SK-N-SH (cell line): ENCODE results near the gene SRSF2.

Source experiments
- CTCF ChIP-seq: fragments of 200-600 bp; sonication (generic); IDR thresholded peaks from 2 replicates; pipeline ENCODE4 v1.6.1; 2017; ENCODE audit warnings: antibody characterized with exemption, mild to moderate bottlenecking, moderate library complexity
- ELF1 ChIP-seq: IDR thresholded peaks from 2 replicates; pipeline ENCODE4 v1.4.0; 2012
- EP300 ChIP-seq, 2 experiments: IDR thresholded peaks; 2 replicates each; pipeline versions ENCODE4 v1.4.0 to v1.6.1; 2012; ENCODE audit warnings: borderline replicate concordance in 1 of 2, low read depth in 1 of 2, low read length in 1 of 2
- EZH2phosphoT487 ChIP-seq: fragments of 200-600 bp; sonication (generic); IDR thresholded peaks from 2 replicates; pipeline ENCODE4 v1.6.1; 2017; ENCODE audit warnings: low read depth, mixed run types, mild to moderate bottlenecking, antibody characterized with exemption, moderate library complexity, borderline replicate concordance
- JUND ChIP-seq: IDR thresholded peaks from 2 replicates; pipeline ENCODE4 v1.4.0; 2012
- MAX ChIP-seq: IDR thresholded peaks from 2 replicates; pipeline ENCODE4 v1.4.0; 2012; ENCODE audit warnings: low read depth
- POLR2AphosphoS5 ChIP-seq: IDR thresholded peaks from 2 replicates; pipeline ENCODE4 v1.6.1; 2012; ENCODE audit warnings: low read depth, low read length
- RXRA ChIP-seq: IDR thresholded peaks from 2 replicates; pipeline ENCODE4 v1.4.0; 2012; ENCODE audit warnings: low read depth, mild to moderate bottlenecking, borderline replicate concordance
- SIN3A ChIP-seq: IDR thresholded peaks from 2 replicates; pipeline ENCODE4 v1.6.1; 2012; ENCODE audit warnings: low read depth, mild to moderate bottlenecking, low read length, moderate library complexity, borderline replicate concordance
- SMC3 ChIP-seq: IDR thresholded peaks from 2 replicates; pipeline ENCODE4 v1.6.1; 2012; ENCODE audit warnings: low read depth, low read length, improper control_type of control experiment
- TAF1 ChIP-seq: IDR thresholded peaks from 2 replicates; pipeline ENCODE4 v1.6.1; 2012; ENCODE audit warnings: low read depth, mild to moderate bottlenecking, low read length, moderate library complexity, borderline replicate concordance
- USF1 ChIP-seq: IDR thresholded peaks from 2 replicates; pipeline ENCODE4 v1.4.0; 2012; ENCODE audit warnings: low read depth, borderline replicate concordance
- YY1 ChIP-seq: IDR thresholded peaks from 2 replicates; pipeline ENCODE4 v1.4.0; 2012; ENCODE audit warnings: low read depth, mild to moderate bottlenecking
- ZBTB33 ChIP-seq: IDR thresholded peaks from 2 replicates; pipeline ENCODE4 v1.4.0; 2012; ENCODE audit warnings: low read depth, borderline replicate concordance

- TF ChIP-seq CTCF (no peak), EP300 (IDR thresholded peaks at IDR 0.05; ENCODE audit: borderline replicate concordance in 1 of 2, low read depth in 1 of 2, low read length in 1 of 2) (no peak), USF1 (no peak), YY1 (no peak), SMC3 (no peak), MAX (no peak), TAF1 (no peak), ELF1 (no peak), POLR2AphosphoS5 (no peak), ZBTB33 (no peak), EZH2phosphoT487 (no peak), RXRA (no peak), SIN3A (no peak), JUND (no peak)
Observed at GRCh38 chr17:76752006-76752405, 14.9 kb upstream of the SRSF2 start.
